BJ (cell line): ENCODE results near the gene TMEM272. TPM values are rescaled to one million over a fixed set of nuclear protein-coding genes. Genes with fewer than 3 reads are reported as not detected.

Source experiments
- CTCF ChIA-PET: fragments of 350-600 bp; formaldehyde crosslinking; extraction: SDS; loops from one replicate; lab custom pipeline; 2021; ENCODE audit warnings: antibody characterized with exemption, inconsistent platforms; lab: Yijun Ruan, JAX
- POLR2A ChIA-PET: fragments of 300-600 bp; sonication (Branson Sonifier 250); formaldehyde crosslinking; extraction: SDS; loops from one replicate; lab custom pipeline; 2021; ENCODE audit warnings: antibody characterized with exemption; lab: Charles Lee
- DNase-seq: peaks from one replicate; pipeline ENCODE4 v3.0.0-alpha.2; 2011; ENCODE audit warnings: low read depth
- H3K27me3 ChIP-seq: 2 replicates; pipeline ENCODE4 v1.6.0; 2011; ENCODE audit warnings: low read length; ENCODE audit not compliant: control insufficient read depth, insufficient read depth
- H3K36me3 ChIP-seq: 2 replicates; pipeline ENCODE4 v1.5.1; 2011; ENCODE audit warnings: low read length; ENCODE audit not compliant: control insufficient read depth, insufficient read depth
- H3K4me3 ChIP-seq: 2 replicates; pipeline ENCODE4 v1.5.1; 2011; ENCODE audit warnings: low read depth, mild to moderate bottlenecking, control low read depth, low read length
- polyA plus RNA-seq: library from polyadenylated mRNA; depleted of rRNA; stranded (reverse); fragments of >200 nt; gene quantifications from 2 replicates; pipeline ENCODE4 v1.2.3, GENCODE V29; 2011
- TF ChIP-seq, protein P1 (sequence below): IDR thresholded peaks from 2 replicates; pipeline ENCODE4 v1.5.1; 2011; ENCODE audit warnings: low read depth, mild to moderate bottlenecking, control low read depth, inconsistent platforms, low read length, moderate library complexity; ENCODE audit not compliant: insufficient read depth

The TMEM272 gene
- polyA plus RNA-seq, 1 experiment: not detected

DNA sequence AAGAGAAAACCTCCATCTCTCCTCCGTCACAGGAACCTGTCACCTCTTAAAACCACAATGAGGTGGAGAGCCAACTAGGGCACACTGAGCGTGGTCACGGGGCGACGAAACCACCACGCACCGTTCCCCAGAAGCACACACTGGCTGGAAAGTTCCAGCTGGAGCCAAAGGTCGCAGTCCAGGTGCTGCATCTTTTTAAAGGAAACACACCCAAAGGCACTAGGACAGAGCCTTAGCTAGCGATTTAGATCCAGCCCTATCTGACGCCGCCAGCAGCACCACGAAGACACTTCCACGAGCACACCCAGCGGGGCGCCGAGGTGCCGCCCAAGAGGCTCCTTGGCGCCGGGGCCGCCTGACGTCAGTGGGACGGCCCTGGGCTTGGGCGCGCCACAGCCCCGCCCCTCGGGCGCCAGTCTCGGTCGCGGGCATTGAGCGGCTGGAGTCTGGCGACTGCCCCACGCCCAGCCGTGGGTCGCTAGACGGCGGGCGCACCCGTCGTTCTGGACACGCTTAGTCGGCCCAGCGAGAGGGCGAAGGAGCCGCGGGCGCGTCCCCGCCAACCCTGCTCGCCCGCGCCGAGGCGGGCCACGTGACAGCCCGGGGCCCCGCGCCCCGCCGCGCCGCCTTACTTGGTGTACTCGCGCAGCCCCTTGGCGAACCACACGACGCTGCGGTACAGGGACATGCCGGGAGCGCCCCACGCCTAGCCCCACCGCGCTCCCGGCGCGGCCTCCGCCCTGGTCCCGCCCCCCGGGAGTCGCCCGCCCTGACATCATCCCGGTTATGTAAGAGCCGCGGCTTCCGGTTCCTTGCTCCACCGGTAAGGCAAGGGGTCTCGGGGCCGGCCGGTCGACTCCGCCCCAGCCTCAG is 41.3 kb downstream of the TMEM272 start, which contains the start of gene DHRS12:
Gene DHRS12, minus strand, starts transcription at position 742 of the 873 bp plus-strand sequence. CDS start 4,504 bp downstream, outside the sequence.
- H3K4me3 ChIP-seq: peak within 1 kb of the TSS; percentile 84
- ChIA-PET CTCF (interaction anchor here (0.9 kb wide), 1 partner anchor 351 kb away, joined by 4 read pairs; the partner anchor contains the start of gene INTS6), POLR2A (no interaction called here)
- no peak for DNase-seq
- TF ChIP-seq, protein P1, sequence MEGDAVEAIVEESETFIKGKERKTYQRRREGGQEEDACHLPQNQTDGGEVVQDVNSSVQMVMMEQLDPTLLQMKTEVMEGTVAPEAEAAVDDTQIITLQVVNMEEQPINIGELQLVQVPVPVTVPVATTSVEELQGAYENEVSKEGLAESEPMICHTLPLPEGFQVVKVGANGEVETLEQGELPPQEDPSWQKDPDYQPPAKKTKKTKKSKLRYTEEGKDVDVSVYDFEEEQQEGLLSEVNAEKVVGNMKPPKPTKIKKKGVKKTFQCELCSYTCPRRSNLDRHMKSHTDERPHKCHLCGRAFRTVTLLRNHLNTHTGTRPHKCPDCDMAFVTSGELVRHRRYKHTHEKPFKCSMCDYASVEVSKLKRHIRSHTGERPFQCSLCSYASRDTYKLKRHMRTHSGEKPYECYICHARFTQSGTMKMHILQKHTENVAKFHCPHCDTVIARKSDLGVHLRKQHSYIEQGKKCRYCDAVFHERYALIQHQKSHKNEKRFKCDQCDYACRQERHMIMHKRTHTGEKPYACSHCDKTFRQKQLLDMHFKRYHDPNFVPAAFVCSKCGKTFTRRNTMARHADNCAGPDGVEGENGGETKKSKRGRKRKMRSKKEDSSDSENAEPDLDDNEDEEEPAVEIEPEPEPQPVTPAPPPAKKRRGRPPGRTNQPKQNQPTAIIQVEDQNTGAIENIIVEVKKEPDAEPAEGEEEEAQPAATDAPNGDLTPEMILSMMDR: 0 out of 2 replicates have a peak, but pooled peaks have one; percentile 7
- no peaks in the 10 kb centered on the region for H3K36me3 ChIP-seq
- peaks cover 2% of the 10 kb centered on the region for H3K27me3 ChIP-seq

DNA sequence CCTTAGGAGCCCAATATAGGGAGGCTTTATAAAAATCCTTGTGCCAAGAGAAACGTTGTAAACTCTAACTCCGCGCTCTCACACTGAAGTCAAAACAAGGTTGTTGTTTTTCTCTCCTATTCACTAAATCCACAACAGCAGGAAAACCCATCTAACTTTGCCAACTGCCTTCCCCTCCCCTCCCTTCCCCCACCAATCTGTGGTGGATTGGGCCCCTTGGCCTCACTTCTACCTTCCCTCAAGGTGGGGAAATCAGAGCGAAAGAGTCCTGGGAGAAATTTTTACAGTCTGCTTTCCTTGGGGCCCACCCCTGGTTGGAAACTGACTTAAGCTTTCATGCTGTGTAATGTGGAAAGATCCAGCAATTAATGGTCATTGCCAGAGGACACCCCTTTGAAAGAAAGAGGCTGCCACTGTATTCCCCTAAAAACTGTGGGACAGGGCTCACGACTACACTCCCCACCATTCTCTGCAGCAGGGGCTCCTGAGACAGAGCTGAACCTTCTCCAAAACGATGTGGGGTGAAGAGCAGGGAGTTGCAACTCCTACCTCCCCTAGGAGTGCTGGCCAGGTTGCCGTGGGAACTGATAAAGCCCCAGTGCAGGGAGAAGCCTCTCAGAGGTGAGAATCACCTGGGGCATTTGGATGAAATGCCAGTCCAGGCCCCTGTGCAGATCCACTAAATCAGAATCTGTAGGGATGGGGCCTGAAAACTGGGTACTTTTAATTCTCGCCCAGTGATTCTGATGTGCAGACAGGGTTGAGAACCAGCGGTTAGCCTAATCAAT is 42.2 kb downstream of the TMEM272 start:
- no peaks in the 10 kb centered on the region for H3K36me3 ChIP-seq
- CTCF ChIA-PET: interaction anchor here (0.6 to 1.4 kb wide), 5 partner anchors 12 to 382 kb away, joined by 3 to 4 read pairs (median 3); partner anchors contain the start of gene INTS6
- TF ChIP-seq, protein P1: no peak
- DNase-seq: no peak
- peaks cover 2% of the 10 kb centered on the region for H3K27me3 ChIP-seq
- peak overlapping the region; percentile 84 for H3K4me3 ChIP-seq
- POLR2A ChIA-PET: interaction anchor here (0.5 kb wide), 1 partner anchor 874 kb away, joined by 6 read pairs; no protein-coding TSS in a partner anchor

DNA sequence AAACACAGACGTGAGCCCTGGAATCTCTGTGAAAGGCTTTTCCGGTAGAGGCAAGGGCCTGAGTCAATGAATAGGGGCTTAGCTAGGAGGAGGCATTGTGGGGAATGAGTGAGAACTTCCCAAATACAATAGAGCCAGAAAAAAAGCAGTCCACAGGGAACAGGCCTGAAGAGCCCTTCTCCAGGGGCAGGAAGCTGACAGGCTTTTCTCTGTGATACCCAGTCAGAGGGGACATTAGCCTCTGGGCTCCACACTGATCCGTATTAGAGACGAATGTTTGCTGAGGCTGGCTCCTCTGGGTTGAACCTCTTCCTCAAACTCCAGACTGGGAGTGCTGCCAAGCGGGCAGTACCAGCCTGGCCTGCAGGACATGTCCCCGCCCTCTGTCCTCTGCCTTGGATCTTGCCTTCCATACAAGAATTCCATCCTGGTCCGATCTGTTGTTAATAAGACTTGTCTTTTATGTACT is 43.3 kb downstream of the TMEM272 start:
- ChIA-PET CTCF (interaction anchor here (1.0 to 1.4 kb wide), 3 partner anchors 14 to 381 kb away, joined by 3 read pairs; no protein-coding TSS in a partner anchor), POLR2A (interaction anchor here (0.6 kb wide), 1 partner anchor 15 kb away, joined by 3 read pairs; no protein-coding TSS in a partner anchor)
- Histone ChIP-seq H3K27me3 (peaks cover 2% of the 10 kb centered on the region), H3K36me3 (no peaks in the 10 kb centered on the region), H3K4me3 (no peak overlapping the region)
- no peak for DNase-seq
- TF ChIP-seq, protein P1: no peak

DNA sequence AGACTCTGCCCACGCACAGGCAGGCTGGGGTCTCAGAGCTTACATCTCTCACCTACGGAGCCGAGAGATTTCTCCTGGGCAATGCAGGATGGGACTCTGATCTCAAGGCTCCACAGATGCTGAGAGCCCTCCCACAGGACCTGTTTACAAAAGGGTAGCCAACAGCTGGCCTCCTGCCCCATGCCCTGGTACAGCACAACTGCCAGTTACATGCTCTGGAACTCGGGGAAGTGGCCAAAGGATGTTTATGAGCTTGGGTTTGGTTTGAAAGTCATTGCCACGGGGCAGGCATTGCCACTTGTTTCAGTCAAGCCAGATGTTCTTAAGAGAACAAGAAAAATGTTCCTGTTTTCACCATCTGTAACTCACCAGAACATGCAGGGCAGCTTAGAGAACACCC is 44.5 kb downstream of the TMEM272 start:
- DNase-seq: no peak
- Histone ChIP-seq H3K36me3 (no peaks in the 10 kb centered on the region), H3K27me3 (peaks cover 2% of the 10 kb centered on the region), H3K4me3 (no peak overlapping the region)
- POLR2A ChIA-PET: no interaction called here
- CTCF ChIA-PET: interaction anchor here (1.2 kb wide), 1 partner anchor 348 kb away, joined by 3 read pairs; the partner anchor contains the start of gene INTS6
- TF ChIP-seq, protein P1: no peak
